GM12878 (cell line): ENCODE measurements around the gene ETV6. TPM values are rescaled to one million over a fixed set of nuclear protein-coding genes. Genes with fewer than 3 reads are reported as not detected.

Experiments
- ATAC-seq: fragments of 200-7000 bp; cut with Tn5 transposase; 3 replicates; pipeline ENCODE4 v1.9.1; 2020; ENCODE audit warnings: mild to moderate bottlenecking, moderate library complexity
- BruUV-seq: library from RNA; stranded (reverse); fragments of 400-500 nt; replicated peaks from 2 replicates; lab custom pipeline; 2021; lab: Mats Ljungman, UMichigan
- CTCF ChIA-PET: fragments of 300-600 bp; sonication (Branson Sonifier 250); formaldehyde crosslinking; extraction: SDS; loops from one replicate; lab custom pipeline; 2021; ENCODE audit warnings: inconsistent platforms; lab: Yijun Ruan, JAX
- POLR2A ChIA-PET: fragments of 350-600 bp; formaldehyde crosslinking; extraction: SDS; loops from one replicate; lab custom pipeline; 2021; ENCODE audit warnings: inconsistent platforms; lab: Charles Lee
- RAD21 ChIA-PET: fragments of 300-600 bp; sonication (Branson Sonifier 250); formaldehyde crosslinking; loops from one replicate; lab custom pipeline; 2023; ENCODE audit warnings: antibody characterized with exemption; ENCODE audit not compliant: unreplicated experiment; lab: Charles Lee
- SMC1A ChIA-PET: fragments of 300-600 bp; sonication (Branson Sonifier 250); formaldehyde crosslinking; loops from one replicate; lab custom pipeline; 2023; ENCODE audit not compliant: unreplicated experiment, uncharacterized antibody; lab: Charles Lee
- DNase-seq: peaks from one replicate; pipeline ENCODE4 v3.0.0-alpha.2; 2011; ENCODE audit warnings: low read depth, low spot score
- FAIRE-seq: peaks from 3 replicates; lab custom pipeline; 2011; peaks lifted over from hg19 to GRCh38; lab: Jason Lieb, UNC
- H2AFZ ChIP-seq: 2 replicates; pipeline ENCODE4 v1.6.0; 2011; ENCODE audit warnings: low read depth, low read length, control low read depth; ENCODE audit not compliant: control insufficient read depth
- H3K27ac ChIP-seq: 2 replicates; pipeline ENCODE4 v1.5.1; 2011; ENCODE audit warnings: control low read depth; ENCODE audit not compliant: control insufficient read depth, insufficient read depth
- H3K27me3 ChIP-seq, 2 experiments: replicated peaks in 1 of 2; 2 replicates each; pipeline versions ENCODE4 v1.6.0 to v1.6.1; 2011; ENCODE audit warnings: low read length in 1 of 2; ENCODE audit not compliant: control insufficient read depth in 2 of 2, insufficient read depth in 2 of 2
- H3K36me3 ChIP-seq, 2 experiments: 2 replicates each; pipeline ENCODE4 v1.5.1; 2011; ENCODE audit warnings: low read length in 1 of 2; ENCODE audit not compliant: control insufficient read depth in 2 of 2, insufficient read depth in 2 of 2
- H3K4me1 ChIP-seq: 2 replicates; pipeline ENCODE4 v1.6.1; 2011; ENCODE audit warnings: mild to moderate bottlenecking, low read length, moderate library complexity, mixed read lengths; ENCODE audit not compliant: control insufficient read depth, insufficient read depth
- H3K4me2 ChIP-seq: 2 replicates; pipeline ENCODE4 v1.6.0; 2011; ENCODE audit warnings: control low read depth; ENCODE audit not compliant: control insufficient read depth, insufficient read depth
- H3K4me3 ChIP-seq: fragments of 200-600 bp; sonication (generic); 2 replicates; pipeline ENCODE4 v1.5.1; 2016
- H3K79me2 ChIP-seq: 2 replicates; pipeline ENCODE4 v1.6.0; 2011; ENCODE audit warnings: low read length; ENCODE audit not compliant: control insufficient read depth, insufficient read depth
- H3K9ac ChIP-seq: 2 replicates; pipeline ENCODE4 v1.8.0; 2011; ENCODE audit warnings: low read length, control low read depth, mixed read lengths; ENCODE audit not compliant: control insufficient read depth, insufficient read depth
- H3K9me3 ChIP-seq: replicated peaks from 3 replicates; pipeline ENCODE4 v1.5.1; 2011; ENCODE audit warnings: mild to moderate bottlenecking, low read length; ENCODE audit not compliant: control insufficient read depth, insufficient read depth
- H4K20me1 ChIP-seq: 2 replicates; pipeline ENCODE4 v1.6.0; 2011; ENCODE audit not compliant: control insufficient read depth, insufficient read depth
- BRCA1 ChIP-seq: IDR thresholded peaks from 2 replicates; pipeline ENCODE4 v1.6.1; 2011; ENCODE audit warnings: low read depth, low read length, improper control_type of control experiment
- FOXM1 ChIP-seq: IDR thresholded peaks from 2 replicates; pipeline ENCODE4 v1.6.1; 2012; ENCODE audit warnings: low read depth, mild to moderate bottlenecking, inconsistent platforms, low read length, moderate library complexity
- HDGF ChIP-seq: fragments of 450-650 bp; IDR thresholded peaks from 2 replicates; pipeline ENCODE4 v1.6.1; 2016; ENCODE audit warnings: antibody characterized with exemption
- MEF2B ChIP-seq: fragments of 450-650 bp; IDR thresholded peaks from 2 replicates; pipeline ENCODE4 v1.6.1; 2018; ENCODE audit warnings: mild to moderate bottlenecking, moderate library complexity; ENCODE audit not compliant: partially characterized antibody, poor library complexity, severe bottlenecking
- MLLT1 ChIP-seq: fragments of 450-650 bp; IDR thresholded peaks from 2 replicates; pipeline ENCODE4 v1.6.1; 2016; ENCODE audit warnings: mild to moderate bottlenecking
- MXI1 ChIP-seq: fragments of 150-350 bp; IDR thresholded peaks from 2 replicates; pipeline ENCODE4 v1.6.1; 2011; ENCODE audit warnings: low read depth, mild to moderate bottlenecking, inconsistent platforms, low read length, improper control_type of control experiment
- NFIC ChIP-seq: IDR thresholded peaks from 2 replicates; pipeline ENCODE4 v1.6.1; 2012; ENCODE audit warnings: low read depth, mild to moderate bottlenecking, inconsistent platforms, low read length, moderate library complexity
- NR2C1 ChIP-seq: fragments of 450-650 bp; IDR thresholded peaks from 2 replicates; pipeline ENCODE4 v1.6.1; 2017; ENCODE audit warnings: antibody characterized with exemption, mild to moderate bottlenecking, moderate library complexity
- POU2F2 ChIP-seq: IDR thresholded peaks from 3 replicates; pipeline ENCODE4 v1.6.1; 2011; ENCODE audit warnings: low read depth, mild to moderate bottlenecking, low read length, borderline replicate concordance
- RAD21 ChIP-seq: IDR thresholded peaks from 2 replicates; pipeline ENCODE4 v1.6.1; 2011; ENCODE audit warnings: mild to moderate bottlenecking, low read depth, low read length, moderate library complexity; ENCODE audit not compliant: insufficient read depth
- SMAD5 ChIP-seq: IDR thresholded peaks from 2 replicates; pipeline ENCODE4 v1.6.1; 2016; ENCODE audit warnings: antibody characterized with exemption, low read depth
- SP1 ChIP-seq: IDR thresholded peaks from one replicate; pipeline ENCODE4 v1.6.1; 2011; ENCODE audit warnings: low read depth, low read length
- ZNF207 ChIP-seq: fragments of 450-650 bp; IDR thresholded peaks from 2 replicates; pipeline ENCODE4 v1.6.1; 2014; ENCODE audit warnings: antibody characterized with exemption, mild to moderate bottlenecking, borderline replicate concordance
- ZNF384 ChIP-seq: IDR thresholded peaks from 2 replicates; pipeline ENCODE4 v1.6.1; 2012; ENCODE audit warnings: low read depth, mild to moderate bottlenecking, low read length, improper control_type of control experiment, borderline replicate concordance
- ZSCAN29 ChIP-seq: fragments of 450-650 bp; IDR thresholded peaks from 2 replicates; pipeline ENCODE4 v1.6.1; 2017; ENCODE audit warnings: mild to moderate bottlenecking, moderate library complexity
- WGBS: methylation state at CpG from one replicate; pipeline ENCODE4 v1.1.6; 2016; ENCODE audit warnings: low lambda C conversion rate; ENCODE audit not compliant: insufficient replicate concordance, insufficient coverage; ENCODE audit errors: missing lambda C conversion rate; 5-methylcytosine and 5-hydroxymethylcytosine counted together
- in situ Hi-C: fragments of 300-500 bp; cut with MboI; formaldehyde crosslinking; loops from 9 replicates; pipeline ENCODE4 v1.14.3; 2018; ENCODE audit warnings: mixed read lengths
- intact Hi-C: fragments of 100-400 bp; cut with micrococcal nuclease; formaldehyde crosslinking; loops from one replicate; pipeline ENCODE4 v1.14.2; 2022; ENCODE audit not compliant: unreplicated experiment
- polyA plus RNA-seq, 11 experiments: library from polyadenylated mRNA; depleted of rRNA in 4 of 11; unstranded in 6 of 11; stranded (reverse) in 5 of 11; fragments of >200 nt; fragmentation: Nextera tagmentation in 4 of 11; fragmentation: Illumina TruSeq in 1 of 11; extraction: Ambion mirVana in 4 of 11; extraction: Trizol in 1 of 11; gene quantifications; 1 replicate in 1 of 11; 2 replicates in 10 of 11; pipeline versions ENCODE4 v1.2.1 to v1.2.3, GENCODE V29; 2011 to 2016; ENCODE audit warnings: inconsistent platforms in 2 of 11, missing spikeins in 2 of 11, low read depth in 1 of 11
- total RNA-seq, 4 experiments: library from RNA; depleted of rRNA in 3 of 4; stranded (reverse); fragments of >200 nt in 3 of 4; fragmentation: Illumina TruSeq in 1 of 4; extraction: Trizol in 1 of 4; gene quantifications; 2 replicates each; pipeline versions ENCODE4 v1.2.1 to v1.2.3, GENCODE V29; 2013 to 2021

Gene ETV6
- total and polyA plus RNA-seq, 10 of the 15 experiments (the other 5 are each of a cell fraction or from before 2014, with no cell fraction given) = 6.6 to 74.8 (median 24.6) TPM

- SMC1A ChIA-PET = interaction anchor here (1.3 kb wide), 1 partner anchor 22 kb away, joined by 3 read pairs; no protein-coding TSS in a partner anchor
- BruUV-seq = no TSS peak
- Histone ChIP-seq H3K27ac (no peak overlapping the region), H3K4me1 (peaks cover 12% of the 10 kb centered on the region), H3K79me2 (peaks cover 93% of the 10 kb centered on the region), H4K20me1 (peaks cover 4% of the 10 kb centered on the region; the same call in 1 of the 2 replicates), H3K4me3 (no peak overlapping the region), H3K9me3 (no peaks in the 10 kb centered on the region), H3K4me2 (no peak overlapping the region), H3K27me3 (no peaks in the 10 kb centered on the region), H3K36me3 (peaks cover 2 to 33% of the 10 kb centered on the region in 2 experiments), H2AFZ (no peak overlapping the region), H3K9ac (no peak overlapping the region)
- CTCF ChIA-PET = interaction anchor here (1.3 kb wide), 1 partner anchor 9 kb away, joined by 4 read pairs; no protein-coding TSS in a partner anchor
- TF ChIP-seq NFIC (no peak), FOXM1 (no peak), ZNF207 (no peak), HDGF (no peak), SP1 (no peak), POU2F2 (no peak), MXI1 (no peak), MEF2B (no peak), MLLT1 (no peak), ZNF384 (no peak), SMAD5 (no peak), ZSCAN29 (no peak), RAD21 (no peak), NR2C1 (no peak), BRCA1 (no peak)
- intact Hi-C loops (no loop called here), in situ Hi-C loops (no loop called here)
- DNase-seq (no peak), FAIRE-seq (no peak), ATAC-seq (no peak)
- RAD21 ChIA-PET = no interaction called here
- 95% methylated on average over 7 of the region's 7 CpGs for WGBS
- POLR2A ChIA-PET = interaction anchor here (2.3 kb wide), 1 partner anchor 10 kb away, joined by 15 read pairs; no protein-coding TSS in a partner anchor
Measured at GRCh38 chr12:11707535-11707934, 58.1 kb downstream of the ETV6 start.
